ENCODE results near the gene MAP7.

MAP7 gene

GRCh38 chr6:136521427-136521826 is 28.8 kb downstream of the MAP7 start:
- Histone ChIP-seq H3K27me3 (ENCODE audit: low read depth, low read length) (no peaks in the 10 kb centered on the region), H3K79me2 (ENCODE audit: low read length) (no peaks in the 10 kb centered on the region), H3K36me3 (replicated peaks; ENCODE audit: low read depth, low read length) (no peaks in the 10 kb centered on the region), H3K4me1 (ENCODE audit: low read length) (0 out of 2 replicates have a peak, but pooled peaks cover 4% of the 10 kb centered on the region), H4K20me1 (ENCODE audit: insufficient read depth, low read length) (no peaks in the 10 kb centered on the region), H3K4me3 (ENCODE audit: low read length) (no peak overlapping the region), H3K27ac (ENCODE audit: low read length) (no peak overlapping the region), H3K4me2 (ENCODE audit: low read length) (no peak overlapping the region), H2AFZ (ENCODE audit: low read depth, low read length) (no peak overlapping the region), H3K9ac (ENCODE audit: low read length) (no peak overlapping the region), H3K9me3 (ENCODE audit: insufficient read depth, low read length) (no peaks in the 10 kb centered on the region)
- TF ChIP-seq EZH2phosphoT487 (IDR thresholded peaks at IDR 0.05; ENCODE audit: low read depth) (no peak), CTCF (IDR thresholded peaks at IDR 0.05; ENCODE audit: low read depth, low read length) (no peak)

GRCh38 chr6:136520517-136520916 is 29.7 kb downstream of the MAP7 start:
- no peak for TF ChIP-seq EZH2phosphoT487 (IDR thresholded peaks at IDR 0.05; ENCODE audit: low read depth)
- TF ChIP-seq CTCF (IDR thresholded peaks at IDR 0.05; ENCODE audit: low read depth, low read length): no peak
- no peak overlapping the region for H3K4me2 ChIP-seq (ENCODE audit: low read length)
- H3K9me3 ChIP-seq (ENCODE audit: insufficient read depth, low read length): no peaks in the 10 kb centered on the region
- H3K79me2 ChIP-seq (ENCODE audit: low read length): no peaks in the 10 kb centered on the region
- no peak overlapping the region for H2AFZ ChIP-seq (ENCODE audit: low read depth, low read length)
- no peak overlapping the region for H3K27ac ChIP-seq (ENCODE audit: low read length)
- H3K4me1 ChIP-seq (ENCODE audit: low read length): 0 out of 2 replicates have a peak, but pooled peaks cover 4% of the 10 kb centered on the region
- no peaks in the 10 kb centered on the region for H4K20me1 ChIP-seq (ENCODE audit: insufficient read depth, low read length)
- no peaks in the 10 kb centered on the region for H3K36me3 ChIP-seq (replicated peaks; ENCODE audit: low read depth, low read length)
- no peaks in the 10 kb centered on the region for H3K27me3 ChIP-seq (ENCODE audit: low read depth, low read length)
- H3K4me3 ChIP-seq (ENCODE audit: low read length): no peak overlapping the region
- no peak overlapping the region for H3K9ac ChIP-seq (ENCODE audit: low read length)

GRCh38 chr6:136517582-136517981 is 32.6 kb downstream of the MAP7 start:
- Histone ChIP-seq H3K27ac (ENCODE audit: low read length) (no peak overlapping the region), H3K79me2 (ENCODE audit: low read length) (no peaks in the 10 kb centered on the region)
- TF ChIP-seq CTCF (IDR thresholded peaks at IDR 0.05; ENCODE audit: low read depth, low read length) (no peak), EZH2phosphoT487 (IDR thresholded peaks at IDR 0.05; ENCODE audit: low read depth) (no peak)

GRCh38 chr6:136517002-136517401 is 33.2 kb downstream of the MAP7 start:
- Histone ChIP-seq H3K4me3 (ENCODE audit: low read length) (no peak overlapping the region), H2AFZ (ENCODE audit: low read depth, low read length) (no peak overlapping the region), H3K4me1 (ENCODE audit: low read length) (no peaks in the 10 kb centered on the region), H3K36me3 (replicated peaks; ENCODE audit: low read depth, low read length) (no peaks in the 10 kb centered on the region), H3K79me2 (ENCODE audit: low read length) (no peaks in the 10 kb centered on the region), H3K27me3 (ENCODE audit: low read depth, low read length) (no peaks in the 10 kb centered on the region), H4K20me1 (ENCODE audit: insufficient read depth, low read length) (no peaks in the 10 kb centered on the region), H3K4me2 (ENCODE audit: low read length) (no peak overlapping the region), H3K27ac (ENCODE audit: low read length) (no peak overlapping the region), H3K9ac (ENCODE audit: low read length) (no peak overlapping the region), H3K9me3 (ENCODE audit: insufficient read depth, low read length) (no peaks in the 10 kb centered on the region)
- TF ChIP-seq EZH2phosphoT487 (IDR thresholded peaks at IDR 0.05; ENCODE audit: low read depth) (no peak), CTCF (IDR thresholded peaks at IDR 0.05; ENCODE audit: low read depth, low read length) (no peak)

More at GRCh38 chr6:136517582-136517981, 32.6 kb downstream of the MAP7 start:
- Histone ChIP-seq H3K4me2 (ENCODE audit: low read length) (no peak overlapping the region), H3K4me1 (ENCODE audit: low read length) (no peaks in the 10 kb centered on the region), H3K4me3 (ENCODE audit: low read length) (no peak overlapping the region), H3K9me3 (ENCODE audit: insufficient read depth, low read length) (no peaks in the 10 kb centered on the region), H3K36me3 (replicated peaks; ENCODE audit: low read depth, low read length) (no peaks in the 10 kb centered on the region), H4K20me1 (ENCODE audit: insufficient read depth, low read length) (no peaks in the 10 kb centered on the region), H3K9ac (ENCODE audit: low read length) (no peak overlapping the region), H3K27me3 (ENCODE audit: low read depth, low read length) (no peaks in the 10 kb centered on the region), H2AFZ (ENCODE audit: low read depth, low read length) (no peak overlapping the region)

Measured in OCI-LY3 (cell line).